B cell (primary cell): ENCODE measurements around the gene HRNR.

ENCODE experiments used
- EZH2 ChIP-seq: IDR thresholded peaks from 2 replicates; pipeline ENCODE4 v1.6.1; 2012; ENCODE audit warnings: borderline replicate concordance, low read depth, mild to moderate bottlenecking, moderate library complexity, low read length; ENCODE audit not compliant: insufficient read depth, poor library complexity, severe bottlenecking
- TF ChIP-seq, protein P1 (sequence below): fragments of 200-600 bp; IDR thresholded peaks from one replicate; pipeline ENCODE4 v1.8.0; 2022; ENCODE audit warnings: antibody characterized with exemption, mild to moderate bottlenecking

DNA sequence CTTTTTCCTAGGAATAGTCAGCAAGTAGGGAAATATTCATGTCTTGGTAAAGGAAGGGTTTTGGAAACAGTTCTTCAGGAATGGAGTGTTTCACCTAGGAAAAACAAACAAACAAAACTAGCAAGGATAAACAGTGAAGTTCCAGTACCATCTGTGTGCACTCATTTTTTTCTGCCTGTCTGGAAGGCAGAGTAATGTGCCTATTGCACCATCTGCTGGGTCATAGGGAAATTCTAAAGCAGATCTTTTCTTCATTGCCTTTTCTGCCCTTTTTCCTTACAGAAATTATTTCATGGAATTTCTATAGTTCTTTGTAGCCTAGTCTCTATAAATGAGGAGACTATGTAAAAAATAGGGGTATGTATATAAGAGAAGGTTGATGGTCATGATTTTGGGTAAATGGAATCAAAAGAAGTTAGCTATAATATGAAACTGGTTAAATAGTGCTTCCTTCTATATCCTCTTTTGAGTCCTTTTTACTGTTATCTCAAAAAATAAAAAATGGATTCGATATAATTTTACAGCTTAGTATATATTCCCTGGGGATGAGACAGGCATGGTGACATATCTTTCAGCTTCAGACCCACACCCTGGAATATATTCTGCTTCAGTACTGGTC is 3.4 kb upstream of the HRNR start:
- TF ChIP-seq, protein P1, sequence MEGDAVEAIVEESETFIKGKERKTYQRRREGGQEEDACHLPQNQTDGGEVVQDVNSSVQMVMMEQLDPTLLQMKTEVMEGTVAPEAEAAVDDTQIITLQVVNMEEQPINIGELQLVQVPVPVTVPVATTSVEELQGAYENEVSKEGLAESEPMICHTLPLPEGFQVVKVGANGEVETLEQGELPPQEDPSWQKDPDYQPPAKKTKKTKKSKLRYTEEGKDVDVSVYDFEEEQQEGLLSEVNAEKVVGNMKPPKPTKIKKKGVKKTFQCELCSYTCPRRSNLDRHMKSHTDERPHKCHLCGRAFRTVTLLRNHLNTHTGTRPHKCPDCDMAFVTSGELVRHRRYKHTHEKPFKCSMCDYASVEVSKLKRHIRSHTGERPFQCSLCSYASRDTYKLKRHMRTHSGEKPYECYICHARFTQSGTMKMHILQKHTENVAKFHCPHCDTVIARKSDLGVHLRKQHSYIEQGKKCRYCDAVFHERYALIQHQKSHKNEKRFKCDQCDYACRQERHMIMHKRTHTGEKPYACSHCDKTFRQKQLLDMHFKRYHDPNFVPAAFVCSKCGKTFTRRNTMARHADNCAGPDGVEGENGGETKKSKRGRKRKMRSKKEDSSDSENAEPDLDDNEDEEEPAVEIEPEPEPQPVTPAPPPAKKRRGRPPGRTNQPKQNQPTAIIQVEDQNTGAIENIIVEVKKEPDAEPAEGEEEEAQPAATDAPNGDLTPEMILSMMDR, result no peak
- TF ChIP-seq EZH2, result no peak
